ENCODE results near the gene USH1G. TPM values are rescaled to one million over a fixed set of nuclear protein-coding genes. Genes with fewer than 3 reads are reported as not detected.
A peak's percentile ranks its signal among the peaks of the same experiment; 100 is the strongest.

USH1G gene
- total and polyA plus RNA-seq, 2 of the 13 experiments (the other 11 are each of a cell fraction or from before 2014, with no cell fraction given) = 0.04 TPM; not detected in 1

DNA sequence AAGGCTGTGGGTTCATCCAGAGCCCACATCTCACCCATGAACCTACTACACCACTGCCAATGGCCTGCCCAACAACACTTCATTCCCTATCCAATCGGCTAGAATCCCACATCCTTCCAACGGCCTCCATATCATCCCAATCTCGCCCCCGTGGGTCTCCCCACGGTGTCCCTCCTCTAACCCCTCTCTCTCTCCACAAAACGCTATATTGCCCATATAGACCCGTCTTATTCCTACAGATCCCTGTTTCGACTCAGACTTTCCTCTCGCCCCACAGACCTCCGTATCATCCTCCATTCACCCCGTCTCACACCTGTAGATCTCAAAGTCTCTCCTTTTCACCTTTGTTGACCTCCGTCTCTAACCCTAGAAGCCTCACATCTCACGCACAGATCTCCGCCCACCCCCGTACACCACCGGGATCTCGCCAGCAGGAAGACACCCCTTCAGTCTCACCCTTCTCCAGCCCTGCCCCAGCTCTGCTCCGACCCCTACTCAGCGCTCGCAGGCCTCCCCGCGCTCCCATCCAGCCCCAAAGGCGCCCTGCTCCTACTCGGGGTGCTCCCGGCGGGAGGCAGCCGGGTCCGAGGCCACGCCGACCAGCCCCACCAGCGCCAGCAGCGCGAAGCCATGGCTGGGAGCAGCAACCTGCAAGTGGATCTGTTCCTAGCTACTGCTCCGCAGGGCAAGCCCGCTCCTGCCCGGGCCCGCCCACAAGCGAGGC, 50.6 kb downstream of the USH1G start, which contains the start of gene FDXR (continued):
- TF ChIP-seq TAF1 (CRISPR knock-in tag; IDR thresholded peaks at IDR 0.05) (peak; percentile 99), ZNF652 (CRISPR knock-in tag; IDR thresholded peaks at IDR 0.05; ENCODE audit: borderline replicate concordance, low read depth) (no peak; the same call in 1 of the 2 replicates), ZSCAN12 (CRISPR knock-in tag; IDR thresholded peaks at IDR 0.05) (no peak), ASH2L (IDR thresholded peaks at IDR 0.05; ENCODE audit: insufficient read length, low read depth, low read length) (peak; percentile 50), MLLT10 (CRISPR knock-in tag; IDR thresholded peaks at IDR 0.05) (no peak), EZH2 (conservative IDR thresholded peaks at IDR 0.05; ENCODE audit: low read depth, low read length) (no peak), GTF2F1 (IDR thresholded peaks at IDR 0.05; ENCODE audit: low read length) (0 out of 2 replicates have a peak, but pooled peaks have one; percentile 54), ISL2 (CRISPR knock-in tag; IDR thresholded peaks at IDR 0.05) (peak; percentile 77), NCOA2 (CRISPR knock-in tag; IDR thresholded peaks at IDR 0.05) (peak; percentile 48), NFATC3 (CRISPR knock-in tag; IDR thresholded peaks at IDR 0.05) (peak; percentile 93), REXO4 (CRISPR knock-in tag; IDR thresholded peaks at IDR 0.05; ENCODE audit: borderline replicate concordance) (no peak), ATM (IDR thresholded peaks at IDR 0.05; ENCODE audit: borderline replicate concordance) (no peak), ZNF12 (CRISPR knock-in tag; IDR thresholded peaks at IDR 0.05) (peak; percentile 67; the same call in 1 of the 2 replicates), ZKSCAN5 (CRISPR knock-in tag; IDR thresholded peaks at IDR 0.05) (0 out of 2 replicates have a peak, but pooled peaks have one; percentile 47), ZNF263 (CRISPR knock-in tag; IDR thresholded peaks at IDR 0.05) (peak; percentile 90)
- TF ChIP-seq, protein P1, sequence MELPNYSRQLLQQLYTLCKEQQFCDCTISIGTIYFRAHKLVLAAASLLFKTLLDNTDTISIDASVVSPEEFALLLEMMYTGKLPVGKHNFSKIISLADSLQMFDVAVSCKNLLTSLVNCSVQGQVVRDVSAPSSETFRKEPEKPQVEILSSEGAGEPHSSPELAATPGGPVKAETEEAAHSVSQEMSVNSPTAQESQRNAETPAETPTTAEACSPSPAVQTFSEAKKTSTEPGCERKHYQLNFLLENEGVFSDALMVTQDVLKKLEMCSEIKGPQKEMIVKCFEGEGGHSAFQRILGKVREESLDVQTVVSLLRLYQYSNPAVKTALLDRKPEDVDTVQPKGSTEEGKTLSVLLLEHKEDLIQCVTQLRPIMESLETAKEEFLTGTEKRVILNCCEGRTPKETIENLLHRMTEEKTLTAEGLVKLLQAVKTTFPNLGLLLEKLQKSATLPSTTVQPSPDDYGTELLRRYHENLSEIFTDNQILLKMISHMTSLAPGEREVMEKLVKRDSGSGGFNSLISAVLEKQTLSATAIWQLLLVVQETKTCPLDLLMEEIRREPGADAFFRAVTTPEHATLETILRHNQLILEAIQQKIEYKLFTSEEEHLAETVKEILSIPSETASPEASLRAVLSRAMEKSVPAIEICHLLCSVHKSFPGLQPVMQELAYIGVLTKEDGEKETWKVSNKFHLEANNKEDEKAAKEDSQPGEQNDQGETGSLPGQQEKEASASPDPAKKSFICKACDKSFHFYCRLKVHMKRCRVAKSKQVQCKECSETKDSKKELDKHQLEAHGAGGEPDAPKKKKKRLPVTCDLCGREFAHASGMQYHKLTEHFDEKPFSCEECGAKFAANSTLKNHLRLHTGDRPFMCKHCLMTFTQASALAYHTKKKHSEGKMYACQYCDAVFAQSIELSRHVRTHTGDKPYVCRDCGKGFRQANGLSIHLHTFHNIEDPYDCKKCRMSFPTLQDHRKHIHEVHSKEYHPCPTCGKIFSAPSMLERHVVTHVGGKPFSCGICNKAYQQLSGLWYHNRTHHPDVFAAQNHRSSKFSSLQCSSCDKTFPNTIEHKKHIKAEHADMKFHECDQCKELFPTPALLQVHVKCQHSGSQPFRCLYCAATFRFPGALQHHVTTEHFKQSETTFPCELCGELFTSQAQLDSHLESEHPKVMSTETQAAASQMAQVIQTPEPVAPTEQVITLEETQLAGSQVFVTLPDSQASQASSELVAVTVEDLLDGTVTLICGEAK (IDR thresholded peaks at IDR 0.05) = no peak
- TF ChIP-seq, protein P1 (CRISPR knock-in tag; IDR thresholded peaks at IDR 0.05) = peak; percentile 79
- TF ChIP-seq, protein P2, sequence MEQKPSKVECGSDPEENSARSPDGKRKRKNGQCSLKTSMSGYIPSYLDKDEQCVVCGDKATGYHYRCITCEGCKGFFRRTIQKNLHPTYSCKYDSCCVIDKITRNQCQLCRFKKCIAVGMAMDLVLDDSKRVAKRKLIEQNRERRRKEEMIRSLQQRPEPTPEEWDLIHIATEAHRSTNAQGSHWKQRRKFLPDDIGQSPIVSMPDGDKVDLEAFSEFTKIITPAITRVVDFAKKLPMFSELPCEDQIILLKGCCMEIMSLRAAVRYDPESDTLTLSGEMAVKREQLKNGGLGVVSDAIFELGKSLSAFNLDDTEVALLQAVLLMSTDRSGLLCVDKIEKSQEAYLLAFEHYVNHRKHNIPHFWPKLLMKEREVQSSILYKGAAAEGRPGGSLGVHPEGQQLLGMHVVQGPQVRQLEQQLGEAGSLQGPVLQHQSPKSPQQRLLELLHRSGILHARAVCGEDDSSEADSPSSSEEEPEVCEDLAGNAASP (CRISPR knock-in tag; IDR thresholded peaks at IDR 0.05; ENCODE audit: borderline replicate concordance) = peak; percentile 77
- TF ChIP-seq, protein P3, sequence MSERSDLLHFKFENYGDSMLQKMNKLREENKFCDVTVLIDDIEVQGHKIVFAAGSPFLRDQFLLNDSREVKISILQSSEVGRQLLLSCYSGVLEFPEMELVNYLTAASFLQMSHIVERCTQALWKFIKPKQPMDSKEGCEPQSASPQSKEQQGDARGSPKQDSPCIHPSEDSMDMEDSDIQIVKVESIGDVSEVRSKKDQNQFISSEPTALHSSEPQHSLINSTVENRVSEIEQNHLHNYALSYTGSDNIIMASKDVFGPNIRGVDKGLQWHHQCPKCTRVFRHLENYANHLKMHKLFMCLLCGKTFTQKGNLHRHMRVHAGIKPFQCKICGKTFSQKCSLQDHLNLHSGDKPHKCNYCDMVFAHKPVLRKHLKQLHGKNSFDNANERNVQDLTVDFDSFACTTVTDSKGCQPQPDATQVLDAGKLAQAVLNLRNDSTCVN (CRISPR knock-in tag; IDR thresholded peaks at IDR 0.05; ENCODE audit: borderline replicate concordance) = peak; percentile 67; the same call in 1 of the 2 replicates

Measured in HepG2 (cell line).